WERI-Rb-1 (cell line): ENCODE measurements around the gene BBOX1.

Source experiments
- DNase-seq: peaks from one replicate; pipeline ENCODE4 v3.0.0-alpha.2; 2020
- H3K27ac ChIP-seq: fragments of 250-450 bp; sonication (Bioruptor Pico); 2 replicates; pipeline ENCODE4 v1.5.1; 2020; ENCODE audit warnings: mild to moderate bottlenecking, moderate library complexity
- H3K27me3 ChIP-seq: fragments of 250-450 bp; sonication (Bioruptor Pico); 2 replicates; pipeline ENCODE4 v1.5.1; 2021; ENCODE audit warnings: mild to moderate bottlenecking, low read depth, moderate library complexity; ENCODE audit not compliant: insufficient read depth, severe bottlenecking
- H3K36me3 ChIP-seq: fragments of 250-450 bp; sonication (Bioruptor Pico); 2 replicates; pipeline ENCODE4 v1.5.1; 2020; ENCODE audit warnings: mild to moderate bottlenecking, moderate library complexity
- H3K4me3 ChIP-seq: 2 replicates; pipeline ENCODE4 v1.5.1; 2011; ENCODE audit warnings: low read depth, mild to moderate bottlenecking, control low read depth, low read length
- H3K9me3 ChIP-seq: fragments of 250-450 bp; sonication (Bioruptor Pico); 2 replicates; pipeline ENCODE4 v1.5.1; 2021; ENCODE audit warnings: mild to moderate bottlenecking, moderate library complexity; ENCODE audit not compliant: severe bottlenecking
- CTCF ChIP-seq: IDR thresholded peaks from 2 replicates; pipeline ENCODE4 v1.5.1; 2011; ENCODE audit warnings: low read depth, mild to moderate bottlenecking, control low read depth, inconsistent platforms, low read length

The BBOX1 gene

GRCh38 chr11:27011560-27012233 is 28.9 kb upstream of the BBOX1 start:
- TF ChIP-seq CTCF = no peak
- no peak overlapping the region for H3K4me3 ChIP-seq
- no peaks in the 10 kb centered on the region for H3K9me3 ChIP-seq
- H3K27me3 ChIP-seq = peaks cover 9% of the 10 kb centered on the region
- no peak for DNase-seq
- H3K27ac ChIP-seq = no peak overlapping the region
- H3K36me3 ChIP-seq = no peaks in the 10 kb centered on the region

GRCh38 chr11:27012234-27012921 is 28.2 kb upstream of the BBOX1 start:
- Histone ChIP-seq H3K27me3 (peaks cover 9% of the 10 kb centered on the region), H3K27ac (no peak overlapping the region), H3K36me3 (no peaks in the 10 kb centered on the region), H3K4me3 (no peak overlapping the region), H3K9me3 (no peaks in the 10 kb centered on the region)
- no peak for DNase-seq
- no peak for TF ChIP-seq CTCF

- H3K9me3 ChIP-seq = no peaks in the 10 kb centered on the region
- no peak for TF ChIP-seq CTCF
- peaks cover 9% of the 10 kb centered on the region for H3K27me3 ChIP-seq
- no peak for DNase-seq
- no peaks in the 10 kb centered on the region for H3K36me3 ChIP-seq
- no peak overlapping the region for H3K4me3 ChIP-seq
- no peak overlapping the region for H3K27ac ChIP-seq
These were observed 26.7 kb upstream of the BBOX1 start for GRCh38 chr11:27013781-27014361.

- H3K27ac ChIP-seq = no peak overlapping the region
- DNase-seq = no peak
- no peaks in the 10 kb centered on the region for H3K36me3 ChIP-seq
- no peak for TF ChIP-seq CTCF
- no peaks in the 10 kb centered on the region for H3K9me3 ChIP-seq
- no peak overlapping the region for H3K4me3 ChIP-seq
- H3K27me3 ChIP-seq = no peaks in the 10 kb centered on the region
These were observed 21.6 kb upstream of the BBOX1 start for GRCh38 chr11:27018902-27019529.

GRCh38 chr11:27020751-27021150 is 19.9 kb upstream of the BBOX1 start:
- Histone ChIP-seq H3K27me3 (no peaks in the 10 kb centered on the region), H3K27ac (no peak overlapping the region), H3K36me3 (no peaks in the 10 kb centered on the region), H3K9me3 (no peaks in the 10 kb centered on the region), H3K4me3 (no peak overlapping the region)
- no peak for DNase-seq
- TF ChIP-seq CTCF = no peak
